CD4-positive, alpha-beta T cell (primary cell): ENCODE measurements around the gene SAC3D1. TPM values are rescaled to one million over a fixed set of nuclear protein-coding genes. Genes with fewer than 3 reads are reported as not detected.

Source experiments
- ATAC-seq: fragments of 200-7000 bp; cut with Tn5 transposase; one replicate; pipeline ENCODE4 v1.10.0; 2022; ENCODE audit warnings: mild to moderate bottlenecking; ENCODE audit not compliant: poor library complexity
- CTCF ChIA-PET: fragments of 350-600 bp; sonication (Branson Sonifier 250); formaldehyde crosslinking; loops from one replicate; lab custom pipeline; 2021; ENCODE audit warnings: antibody characterized with exemption, inconsistent platforms; lab: Charles Lee
- POLR2A ChIA-PET: fragments of 350-600 bp; sonication (Branson Sonifier 250); formaldehyde crosslinking; loops from one replicate; lab custom pipeline; 2021; ENCODE audit warnings: antibody characterized with exemption, inconsistent platforms; lab: Charles Lee
- DNase-seq, 14 experiments: peaks; one replicate each; pipeline ENCODE4 v3.0.0-alpha.2; 2013 to 2020; ENCODE audit warnings: mixed read lengths in 2 of 14
- H3K27ac ChIP-seq, 2 donors: one replicate each; pipeline versions ENCODE4 v1.5.1 to v1.7.0; 2013; ENCODE audit warnings: low read length in 2 of 2, low read depth in 1 of 2, mild to moderate bottlenecking in 1 of 2
- H3K27me3 ChIP-seq, 2 experiments: 1 replicate in 1 of 2; 2 replicates in 1 of 2; pipeline versions ENCODE4 v1.6.1 to v1.7.0; 2013; ENCODE audit warnings: low read length in 2 of 2, control low read depth in 1 of 2, mild to moderate bottlenecking in 1 of 2, moderate library complexity in 1 of 2; ENCODE audit not compliant: insufficient read depth in 2 of 2, control insufficient read depth in 1 of 2
- H3K36me3 ChIP-seq: one replicate; pipeline ENCODE4 v1.6.1; 2013; ENCODE audit warnings: low read length, control low read depth; ENCODE audit not compliant: insufficient read depth
- H3K4me1 ChIP-seq: one replicate; pipeline ENCODE4 v1.6.1; 2013; ENCODE audit warnings: low read length, control low read depth; ENCODE audit not compliant: insufficient read depth
- H3K4me3 ChIP-seq: one replicate; pipeline ENCODE4 v1.5.1; 2013; ENCODE audit warnings: mild to moderate bottlenecking, low read length, moderate library complexity
- H3K9me3 ChIP-seq, 2 experiments: 1 replicate in 1 of 2; 2 replicates in 1 of 2; pipeline versions ENCODE4 v1.6.1 to v1.7.0; 2013; ENCODE audit warnings: low read length in 2 of 2, mild to moderate bottlenecking in 2 of 2, control low read depth in 1 of 2, moderate library complexity in 1 of 2; ENCODE audit not compliant: control insufficient read depth in 1 of 2, insufficient read depth in 1 of 2
- H3K27ac Mint-ChIP-seq: one replicate; pipeline ENCODE4 v1.8.0; 2020; ENCODE audit warnings: mixed read lengths
- H3K27me3 Mint-ChIP-seq: one replicate; pipeline ENCODE4 v1.8.0; 2021; ENCODE audit warnings: mixed read lengths
- H3K36me3 Mint-ChIP-seq: one replicate; pipeline ENCODE4 v1.8.0; 2021; ENCODE audit warnings: low read depth, mixed read lengths
- H3K4me1 Mint-ChIP-seq: one replicate; pipeline ENCODE4 v1.8.0; 2021; ENCODE audit warnings: low read depth, mixed read lengths
- H3K4me3 Mint-ChIP-seq: one replicate; pipeline ENCODE4 v1.8.0; 2020; ENCODE audit warnings: mild to moderate bottlenecking, mixed read lengths
- H3K9me3 Mint-ChIP-seq: one replicate; pipeline ENCODE4 v1.8.0; 2020; ENCODE audit warnings: mixed read lengths
- CTCF ChIP-seq: fragments of 200-600 bp; IDR thresholded peaks from one replicate; pipeline ENCODE4 v1.8.0; 2022; ENCODE audit warnings: antibody characterized with exemption, mild to moderate bottlenecking
- intact Hi-C, 2 experiments: fragments of 100-400 bp; cut with DNase I in 1 of 2; cut with micrococcal nuclease in 1 of 2; formaldehyde crosslinking; loops; one replicate each; pipeline versions ENCODE4 v1.15.1 to v1.9.0; 2023 to 2025; cut with DNase I, micrococcal nuclease
- total RNA-seq, 174 experiments: library from RNA in 2 of 174; stranded (reverse) in 2 of 174; gene quantifications; one replicate each; pipeline ENCODE4 v1.2.3 and lab custom pipeline; 2021 to 2026

SAC3D1 gene
- total RNA-seq, 2 experiments from 2014 or later: 0.49 to 0.78 TPM

DNA sequence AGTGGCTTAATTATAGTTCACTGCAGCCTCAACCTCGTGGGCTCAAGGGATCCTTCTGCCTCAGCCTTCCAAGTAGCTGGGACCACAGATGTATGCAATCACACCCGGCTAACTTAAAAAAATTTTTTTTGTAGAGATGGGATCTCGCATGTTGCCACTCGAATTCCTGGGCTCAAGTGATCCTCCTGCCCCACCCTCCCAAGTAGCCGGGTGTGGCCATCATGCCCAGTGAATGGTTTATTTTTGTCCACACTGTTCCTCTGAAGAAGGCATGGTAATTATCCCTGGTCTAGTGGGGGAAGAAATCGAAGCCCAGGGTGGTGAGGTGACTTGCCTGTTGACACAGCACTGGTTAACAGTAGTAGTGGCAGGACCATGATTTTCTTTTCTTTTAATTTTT lies 1.9 kb downstream of the SAC3D1 start:
- Mint-ChIP-seq H3K9me3 (no peaks in the 10 kb centered on the region), H3K27ac (no peak overlapping the region), H3K4me3 (peak overlapping the region; percentile 89), H3K4me1 (peaks cover 36% of the 10 kb centered on the region), H3K36me3 (peaks cover 24% of the 10 kb centered on the region), H3K27me3 (no peaks in the 10 kb centered on the region)
- intact Hi-C loops: no loop called here
- H3K27me3 ChIP-seq: no peaks in the 10 kb centered on the region
- H3K27ac ChIP-seq: no peak overlapping the region
- DNase-seq: no peak
- H3K4me3 ChIP-seq: no peak overlapping the region
- H3K4me1 ChIP-seq: peaks cover 43% of the 10 kb centered on the region
- H3K9me3 ChIP-seq: no peaks in the 10 kb centered on the region
- ATAC-seq: no peak
- POLR2A ChIA-PET: interaction anchor here (1.1 to 1.4 kb wide), 2 partner anchors 15 to 79 kb away, joined by 3 read pairs; partner anchors contain the start of genes FAU and MRPL49
- CTCF ChIA-PET: no interaction called here
- peaks cover 15% of the 10 kb centered on the region for H3K36me3 ChIP-seq
- TF ChIP-seq CTCF: no peak

- peaks cover 18% of the 10 kb centered on the region for H3K36me3 Mint-ChIP-seq
Measured at GRCh38 chr11:65043881-65044501, 3.0 kb downstream of the SAC3D1 start.

GRCh38 chr11:65045061-65045460 lies 4.1 kb downstream of the SAC3D1 start:
- no peak for TF ChIP-seq CTCF
- ChIA-PET CTCF (no interaction called here), POLR2A (no interaction called here)
- no peak overlapping the region for H3K4me3 Mint-ChIP-seq
- no peak overlapping the region for H3K27ac ChIP-seq
- no peaks in the 10 kb centered on the region for H3K9me3 Mint-ChIP-seq
- no peak overlapping the region for H3K27ac Mint-ChIP-seq
- H3K9me3 ChIP-seq: no peaks in the 10 kb centered on the region
- H3K27me3 ChIP-seq: no peaks in the 10 kb centered on the region
- peaks cover 8% of the 10 kb centered on the region for H3K36me3 ChIP-seq
- intact Hi-C loops: no loop called here
- peaks cover 39% of the 10 kb centered on the region for H3K4me1 Mint-ChIP-seq
- H3K4me1 ChIP-seq: peaks cover 45% of the 10 kb centered on the region
- DNase-seq (no peak), ATAC-seq (no peak)
- H3K36me3 Mint-ChIP-seq: peaks cover 18% of the 10 kb centered on the region
- no peak overlapping the region for H3K4me3 ChIP-seq
- no peaks in the 10 kb centered on the region for H3K27me3 Mint-ChIP-seq

More at GRCh38 chr11:65043881-65044501, 3.0 kb downstream of the SAC3D1 start:
- Mint-ChIP-seq H3K27me3 (no peaks in the 10 kb centered on the region), H3K27ac (no peak overlapping the region), H3K9me3 (no peaks in the 10 kb centered on the region), H3K4me1 (peaks cover 39% of the 10 kb centered on the region), H3K4me3 (peak overlapping the region; percentile 42)
- Histone ChIP-seq H3K4me1 (peaks cover 50% of the 10 kb centered on the region), H3K4me3 (no peak overlapping the region), H3K9me3 (no peaks in the 10 kb centered on the region), H3K27me3 (no peaks in the 10 kb centered on the region), H3K27ac (no peak overlapping the region), H3K36me3 (peaks cover 11% of the 10 kb centered on the region)
- TF ChIP-seq CTCF: no peak
- ATAC-seq: no peak
- CTCF ChIA-PET: no interaction called here
- peak in 2 of 14 experiments; percentile 33 to 44 for DNase-seq
- POLR2A ChIA-PET: interaction anchor here (1.1 to 1.4 kb wide), 2 partner anchors 16 to 78 kb away, joined by 3 read pairs; partner anchors contain the start of genes FAU and MRPL49
- intact Hi-C loops: no loop called here
